Endodermal cell (in vitro differentiated cells): Measurements from ENCODE around the gene CUL3. TPM values are rescaled to one million over a fixed set of nuclear protein-coding genes. Genes with fewer than 3 reads are reported as not detected.
"Not testable (repeated sequence)": the region's sequence is repeated elsewhere in the genome, so short reads cannot be mapped to it uniquely, and the experiment has no call there.

Experiments used
- DNase-seq: peaks from one replicate; pipeline ENCODE4 v3.0.0-alpha.2; 2017
- H3K27ac ChIP-seq: 2 replicates; pipeline ENCODE4 v1.5.1; 2013; ENCODE audit warnings: mild to moderate bottlenecking, low read depth, low read length, moderate library complexity
- H3K27me3 ChIP-seq: 2 replicates; pipeline ENCODE4 v1.6.1; 2013; ENCODE audit warnings: mild to moderate bottlenecking, low read length, moderate library complexity; ENCODE audit not compliant: insufficient read depth, control insufficient read depth, poor library complexity, severe bottlenecking
- H3K36me3 ChIP-seq: 2 replicates; pipeline ENCODE4 v1.7.0; 2013; ENCODE audit warnings: mild to moderate bottlenecking, low read length, moderate library complexity; ENCODE audit not compliant: control insufficient read depth, insufficient read depth
- H3K4me1 ChIP-seq: one replicate; pipeline ENCODE4 v1.7.0; 2013; ENCODE audit warnings: low read length; ENCODE audit not compliant: control insufficient read depth, insufficient read depth
- H3K4me3 ChIP-seq: 2 replicates; pipeline ENCODE4 v1.5.1; 2013; ENCODE audit warnings: mild to moderate bottlenecking, low read length, moderate library complexity
- H3K9ac ChIP-seq: 2 replicates; pipeline ENCODE4 v1.6.1; 2013; ENCODE audit warnings: mild to moderate bottlenecking, low read length, moderate library complexity; ENCODE audit not compliant: poor library complexity, severe bottlenecking; ENCODE audit errors: extremely low read depth
- H3K9me3 ChIP-seq: 2 replicates; pipeline ENCODE4 v1.6.1; 2013; ENCODE audit warnings: mild to moderate bottlenecking, low read length, moderate library complexity; ENCODE audit not compliant: control insufficient read depth
- H3K27ac Mint-ChIP-seq: 2 replicates; pipeline ENCODE4 v1.8.0; 2020; ENCODE audit warnings: mixed read lengths
- H3K27me3 Mint-ChIP-seq: 2 replicates; pipeline ENCODE4 v1.8.0; 2021; ENCODE audit warnings: mild to moderate bottlenecking, mixed read lengths; ENCODE audit not compliant: insufficient read depth
- H3K36me3 Mint-ChIP-seq: 2 replicates; pipeline ENCODE4 v1.8.0; 2020; ENCODE audit warnings: low read depth, mixed read lengths
- H3K4me1 Mint-ChIP-seq: 2 replicates; pipeline ENCODE4 v1.8.0; 2020; ENCODE audit warnings: mixed read lengths
- H3K4me3 Mint-ChIP-seq: 2 replicates; pipeline ENCODE4 v1.8.0; 2020; ENCODE audit warnings: mild to moderate bottlenecking, moderate library complexity, mixed read lengths
- H3K9me3 Mint-ChIP-seq: 2 replicates; pipeline ENCODE4 v1.8.0; 2020; ENCODE audit warnings: mild to moderate bottlenecking, mixed read lengths
- CTCF ChIP-seq: fragments of 200-600 bp; sonication (generic); conservative IDR thresholded peaks from 2 replicates; pipeline ENCODE4 v1.5.0; 2021; ENCODE audit warnings: antibody characterized with exemption, mild to moderate bottlenecking
- WGBS, 2 experiments: methylation state at CpG; one replicate each; pipeline versions ENCODE4 v1.1.5 to v1.1.7; 2013; ENCODE audit warnings: missing lambda C conversion rate in 2 of 2, mixed read lengths in 1 of 2; ENCODE audit not compliant: insufficient coverage in 1 of 2, insufficient read length in 1 of 2; 5-methylcytosine and 5-hydroxymethylcytosine counted together
- total RNA-seq, 2 donors: library from RNA; stranded (reverse); fragmentation: NEBNext Ultra II Directional in 1 of 2; extraction: Animal tissue kit (Norgen Biotek cat#: 25700) in 1 of 2; gene quantifications; 2 replicates in 1 of 2; 3 replicates in 1 of 2; pipeline ENCODE4 v1.2.1, GENCODE V29; 2021

The CUL3 gene
- total RNA-seq, 2 donors from 2014 or later, result 78.4 to 89.9 TPM

GRCh38 chr2:224498991-224499390, 86.2 kb downstream of the CUL3 start:
- 92 to 94% methylated on average over 2 to 3 of the region's 3 CpGs for WGBS, 2 experiments
- H3K9me3 ChIP-seq, result no peaks in the 10 kb centered on the region

GRCh38 chr2:224492531-224492930, 92.6 kb downstream of the CUL3 start:
- Mint-ChIP-seq H3K27ac (peak overlapping the region; percentile 71), H3K4me3 (no peak overlapping the region), H3K4me1 (peaks cover 3% of the 10 kb centered on the region), H3K27me3 (no peaks in the 10 kb centered on the region), H3K36me3 (peaks cover 55% of the 10 kb centered on the region), H3K9me3 (peaks cover 20% of the 10 kb centered on the region)
- 100% methylated on average over 2 of the region's 2 CpGs for WGBS, 2 experiments
- Histone ChIP-seq H3K36me3 (peaks cover 62% of the 10 kb centered on the region), H3K9ac (no peak overlapping the region), H3K4me3 (no peak overlapping the region), H3K27me3 (no peaks in the 10 kb centered on the region), H3K9me3 (peaks cover 13% of the 10 kb centered on the region), H3K4me1 (no peaks in the 10 kb centered on the region), H3K27ac (no peak overlapping the region)
- no peak for DNase-seq
- TF ChIP-seq CTCF, result no peak

More at GRCh38 chr2:224498991-224499390, 86.2 kb downstream of the CUL3 start:
- peaks cover 53% of the 10 kb centered on the region for H3K36me3 Mint-ChIP-seq
- Histone ChIP-seq H3K27me3 (no peaks in the 10 kb centered on the region), H3K4me3 (no peak overlapping the region), H3K9ac (no peak overlapping the region), H3K4me1 (no peaks in the 10 kb centered on the region), H3K36me3 (peaks cover 88% of the 10 kb centered on the region), H3K27ac (no peak overlapping the region)
- no peaks in the 10 kb centered on the region for H3K27me3 Mint-ChIP-seq
- H3K9me3 Mint-ChIP-seq, result no peaks in the 10 kb centered on the region
- H3K4me3 Mint-ChIP-seq, result no peak overlapping the region
- H3K4me1 Mint-ChIP-seq, result no peaks in the 10 kb centered on the region
- TF ChIP-seq CTCF, result no peak
- DNase-seq, result no peak
- no peak overlapping the region for H3K27ac Mint-ChIP-seq

GRCh38 chr2:224487940-224488339, 97.2 kb downstream of the CUL3 start:
- peak overlapping the region; percentile 40 for H3K4me3 ChIP-seq
- 99 to 100% methylated on average over 1 to 4 of the region's 4 CpGs for WGBS, 2 experiments
- Mint-ChIP-seq H3K4me1 (peaks cover 24% of the 10 kb centered on the region), H3K36me3 (peaks cover 54% of the 10 kb centered on the region), H3K9me3 (peaks cover 27% of the 10 kb centered on the region)
- H3K27me3 Mint-ChIP-seq, H3K27ac ChIP-seq, H3K4me3 Mint-ChIP-seq, H3K27ac Mint-ChIP-seq, H3K4me1 ChIP-seq, H3K9ac ChIP-seq, H3K27me3 ChIP-seq, DNase-seq: not testable (repeated sequence)
- peaks cover 45% of the 10 kb centered on the region for H3K36me3 ChIP-seq
- peaks cover 15% of the 10 kb centered on the region for H3K9me3 ChIP-seq

GRCh38 chr2:224485081-224486014, 99.8 kb downstream of the CUL3 start:
- Mint-ChIP-seq H3K9me3 (peaks cover 27% of the 10 kb centered on the region), H3K27ac (peak overlapping the region; percentile 92), H3K36me3 (peaks cover 47% of the 10 kb centered on the region)

More at GRCh38 chr2:224485081-224486014, 99.8 kb downstream of the CUL3 start:
- H3K4me3 ChIP-seq, H3K27ac ChIP-seq, H3K27me3 ChIP-seq, H3K27me3 Mint-ChIP-seq, H3K4me1 ChIP-seq, H3K9ac ChIP-seq: not testable (repeated sequence)
- 67 to 73% methylated on average over 12 to 18 of the region's 18 CpGs for WGBS, 2 experiments
- peak; percentile 95 for DNase-seq
- Histone ChIP-seq H3K36me3 (peaks cover 45% of the 10 kb centered on the region), H3K9me3 (peaks cover 11% of the 10 kb centered on the region)
- Mint-ChIP-seq H3K4me3 (peak overlapping the region; percentile 29), H3K4me1 (peaks cover 24% of the 10 kb centered on the region)
